Upper lobe of left lung (tissue), 4 donors: Measurements from ENCODE around the gene C16orf54.

Experiments
- EP300 ChIP-seq, 4 donors: sonication (generic); formaldehyde crosslinking; IDR thresholded peaks; one replicate each; pipeline ENCODE4 v1.5.1; 2017; ENCODE audit warnings: antibody characterized with exemption in 4 of 4, control low read depth in 2 of 4
- POLR2A ChIP-seq, 4 donors: fragments of 450-650 bp; IDR thresholded peaks; one replicate each; pipeline ENCODE4 v1.5.1; 2016 to 2017; ENCODE audit warnings: antibody characterized with exemption in 4 of 4, mild to moderate bottlenecking in 2 of 4
- POLR2AphosphoS5 ChIP-seq, 2 donors: sonication (generic); formaldehyde crosslinking; IDR thresholded peaks; one replicate each; pipeline ENCODE4 v1.5.1; 2017; ENCODE audit warnings: antibody characterized with exemption in 2 of 2
- TF ChIP-seq, protein P1 (sequence below), 6 experiments: fragments of 450-650 bp in 4 of 6; fragments of 200-600 bp in 2 of 6; sonication (generic) in 2 of 6; IDR thresholded peaks; one replicate each; pipeline ENCODE4 v1.5.1; 2016 to 2019; ENCODE audit warnings: antibody characterized with exemption in 6 of 6

DNA sequence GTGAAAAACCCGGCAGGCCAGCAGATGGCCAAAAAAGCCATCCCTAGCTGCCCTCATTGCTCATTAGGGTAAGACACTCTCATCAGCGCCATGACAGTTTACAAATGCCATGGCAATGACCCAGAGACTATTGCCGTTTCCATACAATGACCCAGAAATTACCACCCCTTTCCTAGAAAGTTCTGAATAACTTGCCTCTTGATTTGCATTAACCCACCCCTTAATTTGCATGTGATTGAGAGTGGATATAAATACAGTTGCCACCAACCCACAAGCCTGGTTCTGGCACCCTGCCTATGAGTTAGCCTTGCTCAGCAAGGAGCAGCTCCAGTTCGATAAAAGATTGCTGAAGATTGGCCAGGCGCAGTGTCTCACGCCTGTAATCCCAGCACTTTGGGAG is 16.1 kb upstream of the C16orf54 start:
- TF ChIP-seq, protein P1, sequence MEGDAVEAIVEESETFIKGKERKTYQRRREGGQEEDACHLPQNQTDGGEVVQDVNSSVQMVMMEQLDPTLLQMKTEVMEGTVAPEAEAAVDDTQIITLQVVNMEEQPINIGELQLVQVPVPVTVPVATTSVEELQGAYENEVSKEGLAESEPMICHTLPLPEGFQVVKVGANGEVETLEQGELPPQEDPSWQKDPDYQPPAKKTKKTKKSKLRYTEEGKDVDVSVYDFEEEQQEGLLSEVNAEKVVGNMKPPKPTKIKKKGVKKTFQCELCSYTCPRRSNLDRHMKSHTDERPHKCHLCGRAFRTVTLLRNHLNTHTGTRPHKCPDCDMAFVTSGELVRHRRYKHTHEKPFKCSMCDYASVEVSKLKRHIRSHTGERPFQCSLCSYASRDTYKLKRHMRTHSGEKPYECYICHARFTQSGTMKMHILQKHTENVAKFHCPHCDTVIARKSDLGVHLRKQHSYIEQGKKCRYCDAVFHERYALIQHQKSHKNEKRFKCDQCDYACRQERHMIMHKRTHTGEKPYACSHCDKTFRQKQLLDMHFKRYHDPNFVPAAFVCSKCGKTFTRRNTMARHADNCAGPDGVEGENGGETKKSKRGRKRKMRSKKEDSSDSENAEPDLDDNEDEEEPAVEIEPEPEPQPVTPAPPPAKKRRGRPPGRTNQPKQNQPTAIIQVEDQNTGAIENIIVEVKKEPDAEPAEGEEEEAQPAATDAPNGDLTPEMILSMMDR (IDR thresholded peaks at IDR 0.05) = no peak
- TF ChIP-seq EP300 (IDR thresholded peaks at IDR 0.05) (no peak), POLR2A (IDR thresholded peaks at IDR 0.05) (no peak), POLR2AphosphoS5 (IDR thresholded peaks at IDR 0.05) (no peak)
